SIG-M5 treated with dmso at 0.1 percent for 504 hours (cell line): Measurements from ENCODE around the gene NRIP1.
"Not testable (repeated sequence)": the region's sequence is repeated elsewhere in the genome, so short reads cannot be mapped to it uniquely, and the experiment has no call there.

Source experiments
- DNase-seq: peaks from one replicate; lab custom pipeline; 2025; ENCODE audit not compliant: unreplicated experiment; lab: John Stamatoyannopoulos, UW

Gene NRIP1

DNA sequence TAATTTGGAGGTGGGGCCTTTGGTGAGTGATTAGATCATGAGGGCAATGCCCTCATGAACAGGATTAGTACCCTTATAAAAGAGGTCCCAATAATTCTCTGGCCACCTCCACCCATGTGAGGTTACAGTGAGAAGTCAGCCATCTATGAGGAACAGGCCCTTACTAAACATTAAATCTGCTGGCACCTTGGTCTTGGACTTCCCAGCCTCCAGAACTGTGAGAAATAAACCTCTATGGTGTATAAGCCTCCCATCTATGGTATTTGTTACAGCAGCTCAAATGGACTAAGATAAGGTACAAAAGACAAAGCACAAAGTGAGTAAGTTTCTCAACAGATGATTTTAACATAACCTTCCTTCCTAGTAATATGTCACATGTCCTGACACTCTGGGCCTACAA is 22.3 kb downstream of the NRIP1 start:
- no peak for DNase-seq

DNA sequence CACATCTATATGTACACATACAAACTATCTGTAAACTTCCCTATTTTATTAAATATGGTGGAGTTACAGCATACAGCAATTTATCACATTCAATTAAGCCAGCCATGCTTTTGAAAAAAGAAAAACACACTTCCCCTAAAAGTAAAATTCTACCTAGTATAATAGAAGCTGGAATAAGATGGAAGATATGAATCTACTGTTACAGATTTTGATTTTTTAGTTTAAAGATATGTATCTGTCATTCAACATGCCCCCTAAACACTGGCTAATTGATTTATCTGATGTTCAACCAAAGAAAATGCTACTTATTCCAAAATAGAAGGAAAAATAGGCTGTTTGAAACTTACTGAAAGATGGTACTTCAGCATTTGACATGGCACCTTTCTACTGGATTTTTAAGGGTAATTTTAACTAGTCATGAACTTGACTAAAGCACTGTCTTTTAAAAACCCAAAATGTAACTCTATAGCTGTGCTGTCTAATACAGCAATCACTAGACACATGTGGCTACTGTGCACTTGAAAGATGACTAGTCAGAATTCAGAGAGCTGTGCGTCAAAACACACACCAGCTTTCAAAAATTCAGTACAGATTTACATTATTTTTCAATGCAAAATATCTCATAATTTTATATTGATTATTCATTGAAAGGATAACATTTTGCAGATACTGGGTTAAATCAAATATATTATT is 25.0 kb downstream of the NRIP1 start:
- no peak for DNase-seq

DNA sequence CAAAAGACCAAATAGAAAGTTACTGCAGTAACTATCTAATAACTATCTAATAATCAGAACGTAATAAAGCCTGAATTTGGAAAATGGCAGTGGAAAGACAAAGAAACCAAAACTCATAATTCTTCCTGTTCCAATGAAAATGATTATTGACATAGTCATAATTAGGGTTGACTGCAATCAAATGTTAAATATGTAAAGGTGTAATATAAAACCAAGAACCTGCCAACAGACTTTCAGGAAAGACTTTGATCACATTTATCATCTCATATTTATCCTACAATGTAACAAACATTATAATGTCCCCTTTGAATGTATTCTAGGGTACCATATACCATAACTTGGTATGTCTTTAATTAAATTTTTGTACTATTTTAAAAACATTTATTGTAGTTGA is 26.9 kb downstream of the NRIP1 start:
- no peak for DNase-seq

DNA sequence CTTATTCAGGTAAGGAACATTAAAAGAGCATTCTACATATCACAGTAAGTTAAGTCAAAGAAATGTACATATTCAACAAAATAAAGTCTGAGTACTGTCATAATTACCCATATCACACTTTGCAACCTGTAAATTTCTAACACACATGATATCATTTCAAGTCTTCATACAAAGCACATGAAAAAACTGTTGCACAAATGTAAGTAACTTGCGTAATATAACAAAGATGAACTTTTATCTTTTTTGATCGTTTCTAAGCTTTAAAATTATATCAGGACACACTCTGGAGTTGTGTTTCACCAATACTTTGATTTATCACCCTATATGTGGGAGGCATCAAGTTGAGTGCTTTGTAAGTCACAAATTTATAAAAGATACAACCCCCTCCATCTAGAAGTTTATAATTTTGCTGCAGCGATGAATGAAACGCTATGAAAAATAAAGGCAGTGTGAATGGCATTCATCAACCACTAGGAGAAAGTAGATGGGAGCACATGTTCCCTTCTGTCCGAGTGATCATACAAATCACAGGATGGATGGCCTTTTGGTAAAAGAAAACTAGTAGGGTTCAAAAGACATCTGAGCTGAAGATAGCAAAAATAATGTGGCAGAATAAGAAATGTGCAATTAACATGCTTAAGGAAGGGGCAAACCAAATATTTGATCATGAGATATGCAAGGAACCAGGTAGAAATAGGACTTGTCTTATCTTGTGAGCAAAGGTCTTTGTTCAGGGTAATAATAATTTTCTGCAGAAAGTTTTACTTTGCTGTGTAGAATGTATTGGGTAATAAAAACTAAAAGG is 27.5 kb downstream of the NRIP1 start:
- DNase-seq: no peak

DNA sequence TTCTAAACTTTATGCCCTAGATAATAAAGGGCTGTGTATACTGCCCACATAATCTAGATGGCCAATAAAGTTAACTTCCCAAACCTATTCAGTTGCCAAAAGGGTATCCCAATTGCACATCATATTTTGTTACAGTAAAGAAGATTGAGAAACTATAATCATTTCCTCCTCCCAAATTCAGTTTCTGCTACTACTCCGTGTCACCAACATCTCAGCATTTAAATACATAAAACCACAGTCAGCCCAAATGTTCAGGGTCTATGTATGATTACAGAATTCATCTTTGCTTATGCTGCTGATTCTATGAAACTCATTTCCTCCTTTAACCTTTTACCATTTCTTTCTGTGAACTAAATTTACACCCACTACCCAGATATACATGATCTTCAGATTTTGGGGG is 28.6 kb downstream of the NRIP1 start:
- no peak for DNase-seq

DNA sequence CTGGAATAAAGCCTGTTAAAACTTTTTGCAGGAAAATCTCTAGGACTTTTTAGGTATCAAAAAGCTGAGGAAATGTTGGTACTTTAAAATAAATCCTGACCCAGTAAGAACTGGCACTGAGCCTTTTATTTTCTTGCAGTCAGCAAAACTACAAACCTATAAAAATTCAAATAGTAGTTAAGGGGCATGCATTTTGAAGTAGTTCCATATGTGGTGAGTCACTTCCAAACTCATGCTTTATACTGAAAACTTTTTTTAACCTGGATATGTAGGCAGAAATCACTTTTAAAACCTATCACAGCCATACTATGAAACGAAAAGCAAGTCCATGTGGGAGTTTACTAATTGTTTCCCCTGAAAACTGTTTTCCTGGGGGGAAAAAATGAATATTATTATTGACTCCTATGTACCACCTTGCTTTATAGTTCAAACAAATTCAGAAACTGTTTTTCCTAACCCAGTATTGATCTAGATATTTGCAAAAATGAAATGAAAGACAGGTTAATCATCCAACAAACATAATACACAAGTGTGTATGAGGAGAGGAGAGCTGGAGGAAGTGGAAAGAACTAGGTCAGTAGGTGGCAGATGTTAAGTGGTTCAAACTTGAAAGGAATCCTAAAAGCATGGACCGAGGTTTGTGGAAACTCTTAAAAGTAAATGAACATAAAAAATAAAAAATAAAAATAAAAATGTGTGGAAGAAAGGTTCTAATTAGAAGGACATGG is 30.5 kb downstream of the NRIP1 start:
- no peak for DNase-seq

DNA sequence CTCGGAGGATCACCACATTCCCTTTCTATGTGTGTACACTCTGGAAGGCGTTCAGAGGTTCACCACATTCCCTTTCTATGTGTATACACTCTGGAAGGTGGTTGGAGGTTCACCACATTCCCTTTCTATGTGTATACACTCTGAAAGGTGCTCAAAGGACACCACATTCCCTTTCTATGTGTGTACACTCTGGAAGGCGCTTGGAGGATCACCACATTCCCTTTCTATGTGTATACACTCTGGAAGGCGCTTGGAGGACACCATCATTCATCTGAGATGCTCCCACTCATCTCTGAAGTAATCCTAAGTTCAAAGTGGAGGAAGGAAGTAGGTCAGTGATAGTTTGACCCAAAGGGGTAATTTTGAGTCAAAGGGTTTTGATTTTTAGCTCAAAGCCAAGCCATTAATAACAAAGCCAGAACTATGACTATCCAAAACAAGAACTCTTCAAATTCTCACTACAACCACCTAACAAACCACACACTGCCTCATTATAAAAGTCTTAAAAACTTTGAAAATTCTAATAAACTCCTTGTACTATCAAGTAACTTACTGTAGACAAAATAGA is 32.9 kb downstream of the NRIP1 start:
- DNase-seq: no peak

DNA sequence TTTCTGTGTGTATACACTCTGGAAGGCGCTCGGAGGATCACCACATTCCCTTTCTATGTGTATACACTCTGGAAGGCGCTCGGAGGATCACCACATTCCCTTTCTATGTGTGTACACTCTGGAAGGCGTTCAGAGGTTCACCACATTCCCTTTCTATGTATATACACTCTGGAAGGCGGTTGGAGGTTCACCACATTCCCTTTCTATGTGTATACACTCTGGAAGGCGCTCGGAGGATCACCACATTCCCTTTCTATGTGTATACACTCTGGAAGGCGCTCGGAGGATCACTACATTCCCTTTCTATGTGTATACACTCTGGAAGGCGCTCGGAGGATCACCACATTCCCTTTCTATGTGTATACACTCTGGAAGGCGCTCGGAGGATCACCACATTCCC is 33.4 kb downstream of the NRIP1 start:
- not testable (repeated sequence) for DNase-seq

DNA sequence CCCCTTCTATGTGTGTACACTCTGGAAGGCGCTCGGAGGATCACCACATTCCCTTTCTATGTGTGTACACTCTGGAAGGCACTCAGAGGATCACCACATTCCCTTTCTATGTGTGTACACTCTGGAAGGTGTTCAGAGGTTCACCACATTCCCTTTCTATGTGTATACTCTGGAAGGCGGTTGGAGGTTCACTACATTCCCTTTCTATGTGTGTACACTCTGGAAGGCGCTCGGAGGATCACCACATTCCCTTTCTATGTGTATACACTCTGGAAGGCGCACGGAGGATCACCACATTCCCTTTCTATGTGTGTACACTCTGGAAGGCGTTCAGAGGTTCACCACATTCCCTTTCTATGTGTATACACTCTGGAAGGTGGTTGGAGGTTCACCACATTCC is 33.9 kb downstream of the NRIP1 start:
- DNase-seq: not testable (repeated sequence)

DNA sequence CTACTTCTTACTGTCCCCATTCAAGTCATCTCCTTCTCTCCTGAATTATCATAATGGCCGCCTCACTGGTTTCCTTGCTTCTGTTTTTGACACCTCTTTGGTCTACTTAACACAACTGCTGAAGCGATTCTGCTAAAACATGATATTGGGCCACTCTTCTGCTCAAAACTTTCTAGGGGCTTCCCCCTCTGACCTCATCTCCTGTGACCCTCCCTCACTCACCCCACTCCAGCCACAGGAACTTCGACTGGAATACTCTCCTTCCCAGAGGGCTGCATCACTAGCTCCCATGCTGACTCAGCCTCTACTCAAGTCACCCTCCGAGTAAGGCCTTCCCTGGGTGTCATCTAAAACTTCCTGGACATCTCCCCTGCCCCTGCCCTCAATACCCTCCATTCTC is 35.7 kb downstream of the NRIP1 start:
- no peak for DNase-seq

DNA sequence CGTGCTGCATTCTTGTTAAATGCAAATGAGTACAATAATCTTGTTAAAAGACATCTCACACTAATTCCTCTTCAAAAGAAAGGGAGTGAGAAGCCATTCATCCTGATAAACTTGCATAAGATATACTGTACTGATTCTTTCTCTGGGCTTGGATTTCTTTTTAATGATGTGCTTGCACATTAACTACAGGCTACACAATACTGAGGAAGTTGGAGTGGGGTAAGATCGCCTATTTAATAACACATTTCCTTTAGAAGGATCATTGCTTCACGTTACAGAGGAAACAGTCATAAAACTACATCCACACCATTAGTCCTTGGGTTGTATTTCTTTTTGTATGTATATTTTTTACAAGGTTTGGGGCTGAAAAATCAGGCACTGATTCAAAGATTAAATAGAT is 36.6 kb downstream of the NRIP1 start:
- peak; percentile 6 for DNase-seq

DNA sequence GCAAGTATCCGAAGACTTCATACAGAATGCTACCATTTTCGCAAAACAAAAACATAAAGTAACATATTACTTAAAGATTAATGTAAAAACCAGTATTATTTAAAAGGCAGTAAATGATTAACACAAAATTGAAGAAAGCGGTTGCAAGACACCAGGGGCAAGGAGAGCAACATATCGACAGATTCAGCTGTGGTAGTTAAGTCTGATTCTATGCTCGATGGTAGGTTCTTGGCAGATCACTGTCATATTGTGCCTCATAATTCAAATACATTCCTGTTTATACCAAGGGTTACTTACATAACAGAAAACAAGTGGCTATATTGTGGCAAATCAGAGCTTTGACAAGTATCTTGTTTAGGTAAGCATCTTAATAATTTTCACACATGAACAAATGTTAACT is 37.7 kb downstream of the NRIP1 start:
- no peak for DNase-seq

DNA sequence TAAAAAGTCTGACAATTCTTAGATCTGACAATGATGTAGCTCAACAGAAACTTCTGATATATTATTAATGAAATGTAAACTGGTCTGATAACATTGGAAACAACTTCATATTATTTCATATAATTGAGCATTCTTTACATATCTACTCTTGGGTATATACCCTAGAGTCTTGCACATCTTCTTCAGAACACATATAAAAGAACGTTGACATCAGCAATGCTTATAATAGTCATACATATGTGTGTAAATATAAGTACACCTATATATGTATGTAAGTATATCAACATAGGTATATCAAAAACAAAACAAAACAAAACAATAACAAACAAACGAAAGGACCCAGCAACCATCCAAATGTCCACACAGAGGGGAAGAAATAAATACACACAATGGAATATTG is 38.4 kb downstream of the NRIP1 start:
- no peak for DNase-seq

DNA sequence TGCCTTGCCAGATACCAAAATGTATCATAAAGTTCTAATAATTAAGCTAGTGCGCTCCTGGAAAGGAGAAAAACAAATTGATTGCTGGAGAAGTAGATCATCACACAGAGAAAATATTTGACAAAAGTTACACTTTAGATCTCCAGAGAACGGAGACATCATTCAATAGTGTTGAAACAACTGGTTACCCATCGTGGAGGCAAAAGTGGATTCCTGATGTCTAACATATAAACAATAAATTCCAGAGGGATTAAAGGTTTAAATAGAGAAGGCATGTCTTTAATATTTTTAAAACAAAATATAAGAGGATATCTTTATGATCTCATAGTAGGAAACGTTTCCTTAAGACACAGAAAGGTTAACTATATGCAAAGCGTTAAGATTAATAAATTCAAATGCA is 41.0 kb downstream of the NRIP1 start:
- no peak for DNase-seq

DNA sequence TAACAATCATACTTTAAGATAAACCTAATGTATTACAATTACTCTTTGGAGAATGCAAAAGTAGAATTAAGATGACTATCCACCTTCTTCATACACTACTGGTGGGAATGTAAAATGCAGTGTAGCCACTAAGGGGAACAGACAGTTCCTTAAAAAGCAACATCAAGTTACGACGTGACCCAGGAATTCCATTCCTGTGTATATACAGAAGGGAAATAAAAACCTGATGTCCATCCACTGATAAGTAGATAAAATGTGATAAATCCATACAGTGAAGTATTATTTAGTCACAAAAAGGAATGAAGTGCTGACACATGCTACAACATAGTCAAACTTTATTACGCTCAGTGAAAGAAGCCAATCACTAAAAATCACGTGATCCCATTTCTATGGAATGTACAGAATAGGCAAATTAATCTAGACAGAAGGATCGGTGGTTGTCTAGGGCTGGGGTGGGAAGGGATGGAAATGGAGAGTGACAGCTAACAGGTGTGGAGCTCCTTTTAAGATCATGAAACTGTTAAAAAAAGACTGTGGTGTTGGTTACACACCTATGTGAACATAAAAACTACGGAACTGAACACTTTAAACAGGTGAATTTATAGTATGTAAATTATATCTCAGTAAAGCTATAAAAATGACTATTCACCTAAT is 42.1 kb downstream of the NRIP1 start:
- no peak for DNase-seq

DNA sequence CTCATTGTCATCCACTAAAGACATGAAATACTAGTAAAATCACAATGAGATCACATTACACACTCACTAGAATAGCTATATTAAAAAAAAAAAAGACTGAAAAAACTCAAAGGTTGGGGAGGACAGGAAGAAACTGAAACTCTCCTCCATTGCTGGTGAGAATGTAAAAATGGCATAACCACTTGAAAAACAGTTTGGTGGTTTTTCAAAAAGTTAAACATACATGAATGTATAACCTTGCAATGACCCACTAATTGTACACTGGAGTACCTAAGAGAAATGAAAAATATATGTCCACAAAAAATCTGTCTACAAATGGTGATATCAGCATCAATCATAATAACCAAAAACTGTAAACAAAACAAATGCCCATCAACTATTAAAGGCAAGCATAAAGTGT is 44.0 kb downstream of the NRIP1 start:
- no peak for DNase-seq

DNA sequence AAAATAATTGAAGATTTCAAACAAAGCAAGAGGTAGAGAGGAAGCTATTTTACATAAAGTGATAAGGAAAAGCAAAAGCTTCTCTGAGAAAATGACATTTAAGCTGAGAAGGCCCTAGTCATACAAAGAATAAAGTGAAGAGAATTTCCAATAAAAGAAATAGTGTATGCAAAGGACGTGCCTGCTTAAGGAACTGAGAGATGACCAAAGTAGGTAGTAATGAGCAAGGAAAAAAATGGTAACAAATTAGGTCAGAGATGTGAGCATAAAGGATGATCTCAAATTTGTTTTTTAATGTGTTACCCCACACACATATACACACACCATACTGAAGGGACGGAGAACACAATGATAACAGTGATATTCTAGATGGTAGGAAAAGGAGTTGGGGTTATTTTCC is 46.4 kb downstream of the NRIP1 start:
- no peak for DNase-seq

DNA sequence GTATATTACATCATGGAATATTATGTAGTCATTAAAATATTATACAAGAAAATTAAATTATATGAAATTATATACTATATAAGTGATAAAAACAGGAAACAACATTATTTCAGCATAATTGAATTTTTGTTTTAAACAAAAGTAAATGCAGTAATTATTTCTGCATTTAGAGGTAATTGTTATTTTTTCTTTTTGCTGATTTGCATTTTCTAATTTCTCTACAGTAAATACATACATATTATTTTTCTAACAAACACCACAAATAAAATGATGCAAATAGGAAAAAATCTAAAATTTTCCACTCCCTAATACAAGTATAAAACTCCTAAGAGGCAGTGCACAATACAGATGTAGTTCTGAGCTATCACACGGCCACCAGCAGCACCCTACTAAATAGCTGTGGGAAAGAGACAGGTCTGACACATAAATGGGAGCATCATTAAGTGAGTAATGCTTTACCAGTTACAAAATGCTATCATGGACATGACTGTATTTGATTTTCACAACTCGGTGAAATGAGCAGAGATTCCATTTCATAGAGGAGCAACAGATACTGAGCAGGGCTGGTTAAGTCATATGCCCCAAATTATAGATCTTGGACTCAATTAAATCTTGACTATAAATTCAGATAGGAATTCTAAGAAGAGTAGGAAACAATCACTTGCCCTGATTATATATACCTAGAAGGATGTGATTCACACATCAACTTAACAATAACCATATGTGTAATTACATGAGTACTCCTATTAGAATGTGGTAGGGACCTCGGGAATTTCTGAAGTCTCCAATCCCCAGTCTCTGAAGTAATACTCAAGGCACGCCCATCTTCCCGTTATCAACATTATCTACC is 49.0 kb downstream of the NRIP1 start:
- no peak for DNase-seq

DNA sequence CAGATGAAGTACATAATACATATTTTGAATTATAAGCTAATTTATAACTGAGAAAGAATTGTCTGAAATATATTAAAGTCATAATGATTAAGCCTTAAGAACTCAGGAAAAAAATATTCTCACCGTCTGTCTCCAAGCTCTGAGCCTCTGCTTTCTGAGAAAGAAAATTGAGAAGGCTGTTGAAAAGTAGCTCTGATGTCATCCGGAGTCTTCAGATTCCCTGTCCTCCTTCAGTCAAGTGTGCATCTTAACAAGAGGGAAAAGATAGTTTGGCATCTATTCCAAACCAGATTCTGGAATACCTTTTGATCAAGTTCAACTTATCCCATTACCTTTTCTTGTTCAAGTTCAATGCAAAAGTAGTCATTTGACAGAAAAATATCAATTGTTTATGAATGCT is 50.6 kb downstream of the NRIP1 start:
- DNase-seq: no peak

DNA sequence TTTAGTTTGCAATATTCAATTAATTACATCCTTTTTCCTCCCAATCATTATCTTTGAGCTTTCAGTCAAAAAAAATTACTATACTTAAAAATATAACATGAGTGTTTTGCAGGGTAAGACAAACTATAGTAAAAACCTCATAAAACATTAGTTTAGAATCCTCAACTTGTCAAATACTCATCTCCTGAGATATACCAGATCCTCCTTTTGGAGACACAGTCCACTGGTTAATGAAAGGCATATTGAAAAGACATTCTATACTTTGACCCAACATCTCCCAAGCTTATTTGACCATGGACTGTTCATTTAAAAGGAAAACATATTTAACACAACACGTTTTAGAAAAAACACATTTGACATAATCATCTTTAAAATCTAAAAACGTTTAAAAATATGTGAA is 52.8 kb downstream of the NRIP1 start:
- DNase-seq: no peak
